Panc1 (cell line): ENCODE results near the gene MRPS2.
"Not testable (repeated sequence)": the region's sequence is repeated elsewhere in the genome, so short reads cannot be mapped to it uniquely, and the experiment has no call there.

Experiments
- CTCF ChIP-seq: fragments of 450-650 bp; IDR thresholded peaks from 2 replicates; pipeline ENCODE4 v1.5.1; 2017; ENCODE audit warnings: mild to moderate bottlenecking
- POLR2AphosphoS5 ChIP-seq: IDR thresholded peaks from 2 replicates; pipeline ENCODE4 v1.6.1; 2012; ENCODE audit warnings: mild to moderate bottlenecking, low read depth, low read length, moderate library complexity

- not testable (repeated sequence) for TF ChIP-seq CTCF, POLR2AphosphoS5
These were observed 48.6 kb upstream of the MRPS2 start for GRCh38 chr9:135451909-135452308.
